Vagina (tissue), 2 donors: ENCODE data around the gene SKIDA1. TPM values are rescaled to one million over a fixed set of nuclear protein-coding genes. Genes with fewer than 3 reads are reported as not detected.
A peak's percentile ranks its signal among the peaks of the same experiment; 100 is the strongest.

Experiments
- DNase-seq, 2 donors: peaks; one replicate each; pipeline ENCODE4 v3.0.0-alpha.2; 2017; ENCODE audit errors: extremely low spot score in 2 of 2
- H3K27ac ChIP-seq: fragments of 200-600 bp; sonication (generic); one replicate; pipeline ENCODE4 v1.5.1; 2019
- H3K27me3 ChIP-seq: fragments of 200-600 bp; sonication (generic); one replicate; pipeline ENCODE4 v1.5.1; 2019
- H3K36me3 ChIP-seq, 2 donors: fragments of 200-600 bp; sonication (generic); one replicate each; pipeline ENCODE4 v1.5.1; 2017 to 2019
- H3K4me1 ChIP-seq: fragments of 200-600 bp; sonication (generic); one replicate; pipeline ENCODE4 v1.5.1; 2019
- H3K4me3 ChIP-seq, 2 donors: fragments of 200-600 bp; sonication (generic); 1 replicate in 1 of 2; 2 replicates in 1 of 2; pipeline ENCODE4 v1.5.1; 2016 to 2019
- H3K9me3 ChIP-seq: fragments of 200-600 bp; sonication (generic); one replicate; pipeline ENCODE4 v1.5.1; 2019
- POLR2A ChIP-seq, 2 donors: fragments of 450-650 bp; IDR thresholded peaks; one replicate each; pipeline ENCODE4 v1.6.1; 2017; ENCODE audit warnings: antibody characterized with exemption in 2 of 2, mild to moderate bottlenecking in 2 of 2, moderate library complexity in 2 of 2
- POLR2AphosphoS5 ChIP-seq, 2 donors: sonication (generic); formaldehyde crosslinking; IDR thresholded peaks; one replicate each; pipeline ENCODE4 v1.9.0; 2017; ENCODE audit warnings: antibody characterized with exemption in 2 of 2, mild to moderate bottlenecking in 2 of 2, low read depth in 1 of 2; ENCODE audit not compliant: insufficient read depth in 1 of 2
- intact Hi-C: fragments of 100-400 bp; cut with DNase I; formaldehyde crosslinking; loops from one replicate; pipeline ENCODE4 v1.15.1; 2023
- total RNA-seq: library from RNA; depleted of rRNA; stranded (reverse); fragments of >200 nt; gene quantifications from one replicate; pipeline ENCODE4 v1.2.3, GENCODE V29; 2016
- TF ChIP-seq, protein P1 (sequence below), 3 experiments: fragments of 450-650 bp in 2 of 3; fragments of 200-600 bp in 1 of 3; sonication (generic) in 1 of 3; IDR thresholded peaks; one replicate each; pipeline ENCODE4 v1.5.1; 2017 to 2019; ENCODE audit warnings: antibody characterized with exemption in 3 of 3, mild to moderate bottlenecking in 2 of 3, moderate library complexity in 2 of 3

Gene SKIDA1
- total RNA-seq, 1 donor from 2014 or later = 2.7 TPM

DNA sequence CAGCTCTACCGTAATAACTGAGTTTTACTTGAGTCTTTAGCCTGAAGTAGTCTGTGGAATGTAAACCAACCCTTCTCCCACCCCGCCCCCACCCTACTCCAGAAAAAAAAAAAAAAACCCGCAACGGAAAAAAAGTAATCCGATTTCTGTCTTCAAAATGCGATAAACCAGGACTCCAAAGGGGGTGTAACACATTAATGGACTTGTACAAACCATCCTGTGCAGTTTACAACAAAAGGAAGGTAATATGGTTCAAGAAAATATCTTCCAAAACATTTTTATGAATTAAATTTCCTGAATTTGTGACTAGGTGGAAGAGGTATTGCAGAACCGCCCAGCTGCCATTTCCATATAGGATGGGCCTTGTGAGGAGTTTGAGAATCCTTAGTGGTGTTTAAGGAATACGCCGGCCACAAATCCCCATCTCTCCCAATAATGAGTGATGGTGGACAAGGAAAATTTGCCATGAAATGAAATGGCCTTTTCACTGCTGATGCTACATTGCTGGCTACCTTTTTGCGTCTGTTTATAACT lies 10.6 kb downstream of the SKIDA1 start:
- TF ChIP-seq POLR2A (IDR thresholded peaks at IDR 0.05) (no peak), POLR2AphosphoS5 (IDR thresholded peaks at IDR 0.05; ENCODE audit: insufficient read depth in 1 of 2, low read depth in 1 of 2) (no peak)
- TF ChIP-seq, protein P1, sequence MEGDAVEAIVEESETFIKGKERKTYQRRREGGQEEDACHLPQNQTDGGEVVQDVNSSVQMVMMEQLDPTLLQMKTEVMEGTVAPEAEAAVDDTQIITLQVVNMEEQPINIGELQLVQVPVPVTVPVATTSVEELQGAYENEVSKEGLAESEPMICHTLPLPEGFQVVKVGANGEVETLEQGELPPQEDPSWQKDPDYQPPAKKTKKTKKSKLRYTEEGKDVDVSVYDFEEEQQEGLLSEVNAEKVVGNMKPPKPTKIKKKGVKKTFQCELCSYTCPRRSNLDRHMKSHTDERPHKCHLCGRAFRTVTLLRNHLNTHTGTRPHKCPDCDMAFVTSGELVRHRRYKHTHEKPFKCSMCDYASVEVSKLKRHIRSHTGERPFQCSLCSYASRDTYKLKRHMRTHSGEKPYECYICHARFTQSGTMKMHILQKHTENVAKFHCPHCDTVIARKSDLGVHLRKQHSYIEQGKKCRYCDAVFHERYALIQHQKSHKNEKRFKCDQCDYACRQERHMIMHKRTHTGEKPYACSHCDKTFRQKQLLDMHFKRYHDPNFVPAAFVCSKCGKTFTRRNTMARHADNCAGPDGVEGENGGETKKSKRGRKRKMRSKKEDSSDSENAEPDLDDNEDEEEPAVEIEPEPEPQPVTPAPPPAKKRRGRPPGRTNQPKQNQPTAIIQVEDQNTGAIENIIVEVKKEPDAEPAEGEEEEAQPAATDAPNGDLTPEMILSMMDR (IDR thresholded peaks at IDR 0.05) = no peak
- Histone ChIP-seq H3K9me3 (no peaks in the 10 kb centered on the region), H3K27me3 (no peaks in the 10 kb centered on the region), H3K4me1 (peaks cover 26% of the 10 kb centered on the region), H3K27ac (peak overlapping the region; percentile 91), H3K4me3 (peak overlapping the region; percentile 57 to 76), H3K36me3 (no peaks in the 10 kb centered on the region)
- DNase-seq = no peak
- intact Hi-C loops = loop anchor here (5.0 kb wide), 2 partner anchors 212 to 812 kb away; no protein-coding TSS in a partner anchor

GRCh38 chr10:21514129-21514817 lies 11.2 kb downstream of the SKIDA1 start:
- no peaks in the 10 kb centered on the region for H3K27me3 ChIP-seq

DNA sequence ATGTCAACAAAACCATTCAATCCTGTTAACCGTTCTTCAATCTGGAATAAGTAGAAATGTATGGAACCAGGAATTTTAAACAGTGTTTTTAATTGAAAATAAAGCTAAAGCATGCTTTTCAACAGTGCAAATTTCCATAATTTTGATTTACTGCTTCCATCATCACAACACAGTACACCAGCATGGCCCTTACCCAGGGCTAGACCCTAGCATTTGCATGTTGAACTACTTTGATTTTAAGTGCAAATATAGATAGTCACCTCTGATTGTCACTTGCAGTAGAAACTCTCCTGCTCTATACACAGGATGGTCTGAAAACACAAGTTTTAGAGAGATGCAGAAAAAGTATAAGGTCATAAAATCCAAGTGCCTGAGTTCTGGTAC lies 12.1 kb downstream of the SKIDA1 start:
- no peaks in the 10 kb centered on the region for H3K27me3 ChIP-seq
- H3K9me3 ChIP-seq = no peaks in the 10 kb centered on the region
- intact Hi-C loops = no loop called here
- no peak for DNase-seq
- no peaks in the 10 kb centered on the region for H3K36me3 ChIP-seq
- TF ChIP-seq POLR2A (IDR thresholded peaks at IDR 0.05) = no peak
- TF ChIP-seq, protein P1 (IDR thresholded peaks at IDR 0.05) = no peak
- TF ChIP-seq POLR2AphosphoS5 (IDR thresholded peaks at IDR 0.05; ENCODE audit: insufficient read depth in 1 of 2, low read depth in 1 of 2) = no peak
- H3K4me3 ChIP-seq = no peak overlapping the region
- H3K4me1 ChIP-seq = peaks cover 16% of the 10 kb centered on the region
- no peak overlapping the region for H3K27ac ChIP-seq

More at GRCh38 chr10:21514129-21514817, 11.2 kb downstream of the SKIDA1 start:
- intact Hi-C loops = no loop called here
- H3K9me3 ChIP-seq = no peaks in the 10 kb centered on the region
- no peak for DNase-seq
- H3K4me3 ChIP-seq = no peak overlapping the region
- H3K36me3 ChIP-seq = no peaks in the 10 kb centered on the region
- H3K4me1 ChIP-seq = peaks cover 20% of the 10 kb centered on the region
- H3K27ac ChIP-seq = no peak overlapping the region
- TF ChIP-seq POLR2AphosphoS5 (IDR thresholded peaks at IDR 0.05; ENCODE audit: insufficient read depth in 1 of 2, low read depth in 1 of 2) = no peak
- TF ChIP-seq, protein P1 (IDR thresholded peaks at IDR 0.05) = no peak
- no peak for TF ChIP-seq POLR2A (IDR thresholded peaks at IDR 0.05)

DNA sequence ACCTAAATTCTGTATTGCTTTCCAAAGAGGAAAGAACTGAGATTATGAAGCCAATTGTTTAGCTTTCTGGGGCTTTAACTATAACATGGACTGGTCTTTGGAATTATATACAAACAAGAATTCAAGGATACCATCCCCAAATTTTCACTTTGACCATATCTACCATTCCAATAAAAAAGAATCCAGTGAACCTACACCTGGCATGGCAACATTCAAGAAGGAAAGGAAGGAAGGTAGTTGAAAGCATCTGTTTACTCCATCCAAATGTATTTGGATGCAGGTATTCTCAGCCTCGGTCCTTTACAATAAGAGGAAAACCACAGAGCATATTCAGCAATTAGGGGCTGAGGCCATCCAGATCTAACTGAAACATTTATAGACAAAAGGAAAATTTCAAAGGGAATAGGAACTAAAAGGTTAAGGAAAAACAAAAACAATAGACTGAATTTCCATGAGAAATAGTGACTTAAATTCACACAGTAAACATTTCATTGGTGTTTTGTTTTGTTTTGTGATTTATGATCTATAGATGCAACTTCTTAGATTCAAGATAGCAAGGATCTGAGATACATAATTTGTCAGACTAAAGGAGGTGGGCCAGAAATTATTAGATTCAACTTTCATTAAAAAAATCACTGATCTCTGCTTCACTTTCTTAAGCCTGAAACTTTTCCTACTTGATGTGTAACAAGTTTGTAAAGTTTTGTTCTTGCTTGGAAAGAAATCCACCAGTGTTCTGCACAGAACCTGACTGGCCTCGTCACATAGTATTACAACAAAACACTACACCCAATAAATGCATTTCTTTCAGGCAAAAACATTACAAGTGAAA lies 12.7 kb downstream of the SKIDA1 start:
- Histone ChIP-seq H3K36me3 (no peaks in the 10 kb centered on the region), H3K4me1 (peaks cover 11% of the 10 kb centered on the region), H3K27ac (peak overlapping the region; percentile 92), H3K9me3 (no peaks in the 10 kb centered on the region), H3K4me3 (no peak overlapping the region), H3K27me3 (no peaks in the 10 kb centered on the region)
- DNase-seq = no peak
- TF ChIP-seq POLR2A (IDR thresholded peaks at IDR 0.05) = no peak
- no peak for TF ChIP-seq POLR2AphosphoS5 (IDR thresholded peaks at IDR 0.05; ENCODE audit: insufficient read depth in 1 of 2, low read depth in 1 of 2)
- TF ChIP-seq, protein P1 (IDR thresholded peaks at IDR 0.05) = no peak
- intact Hi-C loops = no loop called here
